Superior temporal gyrus (tissue), 1 donor: ENCODE data around the gene NIPBL.
"Not testable (repeated sequence)": the region's sequence is repeated elsewhere in the genome, so short reads cannot be mapped to it uniquely, and the experiment has no call there.

Source experiments
- DNase-seq: peaks from one replicate; pipeline ENCODE4 v3.0.0-alpha.2; 2016; ENCODE audit errors: extremely low spot score

The NIPBL gene

GRCh38 chr5:36901077-36901476 lies 24.5 kb downstream of the NIPBL start:
- not testable (repeated sequence) for DNase-seq

DNA sequence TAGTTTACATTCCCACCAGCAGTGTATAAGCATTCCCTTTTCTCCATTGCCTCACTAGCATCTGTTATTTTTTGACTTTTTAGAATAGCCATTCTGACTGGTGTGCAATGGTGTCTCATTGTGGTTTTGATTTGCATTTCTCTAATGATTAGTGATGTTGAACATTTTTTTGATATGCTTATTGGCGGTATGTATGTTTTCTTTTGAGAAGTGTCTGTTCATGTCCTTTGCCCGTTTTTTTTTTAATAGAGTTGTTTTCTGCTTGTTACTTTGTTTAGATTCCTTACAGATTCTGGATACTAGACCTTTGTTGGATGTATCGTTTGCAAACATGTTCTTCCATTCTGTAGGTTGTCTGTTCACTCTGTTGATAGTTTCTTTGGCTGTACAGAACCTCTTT lies 25.3 kb downstream of the NIPBL start:
- DNase-seq, result no peak

- no peak for DNase-seq
Measured at GRCh38 chr5:36902353-36902752, 25.8 kb downstream of the NIPBL start.

DNA sequence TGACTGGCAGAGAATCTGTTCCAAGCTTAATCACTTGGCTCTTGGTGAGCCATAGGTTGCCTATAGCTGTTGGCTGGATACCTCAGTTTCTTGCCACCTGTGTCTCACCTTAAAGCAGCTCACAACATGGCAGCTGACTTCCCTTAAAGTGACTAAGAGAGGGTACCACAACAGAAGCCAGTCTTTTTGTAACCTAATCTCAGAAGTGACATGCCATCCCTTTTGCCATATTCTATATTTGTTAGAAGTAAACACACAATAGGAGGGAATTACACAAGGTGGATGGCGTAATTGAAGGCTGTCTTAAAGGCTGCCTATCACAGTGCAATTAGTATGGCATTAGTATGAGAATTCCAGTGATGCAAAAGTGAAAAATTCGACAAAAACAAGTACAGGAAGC lies 28.1 kb downstream of the NIPBL start:
- no peak for DNase-seq

- DNase-seq, result no peak
Measured at GRCh38 chr5:36908544-36909260, 32.1 kb downstream of the NIPBL start.

- no peak for DNase-seq
Measured at GRCh38 chr5:36915653-36916052, 39.1 kb downstream of the NIPBL start.

GRCh38 chr5:36916614-36917013 lies 40.0 kb downstream of the NIPBL start:
- not testable (repeated sequence) for DNase-seq

GRCh38 chr5:36917358-36917757 lies 40.8 kb downstream of the NIPBL start:
- DNase-seq, result not testable (repeated sequence)

- no peak for DNase-seq
Measured at GRCh38 chr5:36919238-36919637, 42.7 kb downstream of the NIPBL start.

GRCh38 chr5:36919650-36920049 lies 43.1 kb downstream of the NIPBL start:
- DNase-seq, result no peak

- DNase-seq, result no peak
Measured at GRCh38 chr5:36928947-36929346, 52.4 kb downstream of the NIPBL start.

- no peak for DNase-seq
Measured at GRCh38 chr5:36929438-36929837, 52.9 kb downstream of the NIPBL start.

DNA sequence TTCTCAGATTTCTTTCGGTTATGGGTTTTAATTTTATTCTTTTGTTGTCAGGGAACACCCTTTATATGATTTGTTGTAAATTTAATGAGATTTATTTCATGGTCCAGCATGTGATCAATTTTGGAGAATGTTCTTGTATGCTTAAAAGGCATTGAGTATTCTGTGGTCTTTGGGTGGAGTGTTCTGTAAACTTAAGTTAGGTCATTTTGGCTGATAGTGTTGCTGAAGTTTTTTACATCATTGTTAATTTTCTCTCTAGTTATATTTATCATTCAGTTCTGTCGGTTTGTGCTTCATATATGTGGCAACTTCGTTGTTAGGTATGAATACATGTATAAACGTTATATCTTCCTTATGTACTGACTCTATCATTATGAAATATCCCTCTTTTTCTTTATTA lies 55.5 kb downstream of the NIPBL start:
- DNase-seq, result no peak

DNA sequence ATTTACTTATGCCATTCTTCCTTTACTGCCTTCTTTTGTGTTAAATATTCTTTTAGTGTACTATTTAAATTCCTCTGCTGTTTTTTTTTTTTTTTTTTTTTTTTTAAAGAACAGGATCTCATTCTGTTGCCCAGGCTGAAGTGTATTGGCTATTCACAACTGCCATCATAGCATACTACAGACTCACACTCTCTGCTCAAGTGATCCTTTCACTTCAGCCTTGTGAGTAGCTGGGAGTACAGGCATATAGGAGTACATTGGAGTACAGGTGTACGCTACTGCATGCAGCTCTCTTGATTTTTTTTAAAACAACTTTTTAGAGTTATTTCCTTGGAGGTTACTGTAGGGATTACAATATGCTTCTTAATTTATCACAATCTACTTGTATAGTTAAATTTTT lies 56.1 kb downstream of the NIPBL start:
- no peak for DNase-seq

DNA sequence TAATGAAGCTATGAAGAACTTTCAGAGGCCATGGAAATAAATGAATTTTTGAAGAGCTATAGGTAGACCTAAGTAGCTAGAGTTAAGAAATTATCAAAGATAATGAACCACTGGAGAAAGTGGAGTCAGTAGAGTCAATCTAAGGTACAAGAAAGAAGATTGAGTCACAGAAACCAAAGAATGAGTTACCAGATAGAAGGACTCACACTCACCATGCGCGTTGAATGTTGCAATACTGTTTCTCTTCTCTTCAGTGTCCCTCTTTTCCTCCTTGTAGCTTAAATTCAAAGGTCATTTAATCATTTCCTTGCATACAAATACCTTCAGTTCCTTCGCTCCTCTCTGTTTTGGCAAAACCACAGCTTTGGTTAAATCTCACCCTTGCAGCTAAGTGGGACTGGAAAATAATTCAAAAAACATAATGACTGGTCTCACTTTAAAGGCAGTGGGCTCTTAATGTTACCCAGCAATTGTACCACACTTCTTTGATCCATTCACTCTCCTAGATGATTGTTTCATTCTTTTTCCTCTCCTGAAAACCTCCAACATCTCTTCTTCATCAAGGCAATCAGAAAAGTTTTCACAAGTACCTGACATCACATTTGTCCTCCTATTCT lies 58.3 kb downstream of the NIPBL start:
- DNase-seq, result no peak

GRCh38 chr5:36935805-36936204 lies 59.2 kb downstream of the NIPBL start:
- DNase-seq, result no peak

DNA sequence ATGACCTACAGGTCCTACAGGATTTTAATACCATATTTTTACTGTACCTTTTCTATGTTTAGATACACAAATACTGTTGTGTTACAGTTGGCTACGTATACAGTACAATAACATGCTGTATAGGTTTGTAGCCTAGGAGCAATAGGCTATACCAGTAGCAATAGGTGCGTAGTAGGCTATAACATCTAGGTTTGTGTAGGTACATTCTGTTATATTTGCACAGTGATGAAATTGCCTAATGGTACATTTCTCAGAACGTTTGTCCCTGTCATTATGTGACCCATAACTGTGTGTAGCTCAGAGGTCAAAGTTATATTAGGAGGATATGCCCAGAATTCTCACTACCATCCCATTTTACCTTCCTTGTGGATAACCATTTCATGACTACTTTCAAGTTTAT lies 59.7 kb downstream of the NIPBL start:
- DNase-seq, result no peak

DNA sequence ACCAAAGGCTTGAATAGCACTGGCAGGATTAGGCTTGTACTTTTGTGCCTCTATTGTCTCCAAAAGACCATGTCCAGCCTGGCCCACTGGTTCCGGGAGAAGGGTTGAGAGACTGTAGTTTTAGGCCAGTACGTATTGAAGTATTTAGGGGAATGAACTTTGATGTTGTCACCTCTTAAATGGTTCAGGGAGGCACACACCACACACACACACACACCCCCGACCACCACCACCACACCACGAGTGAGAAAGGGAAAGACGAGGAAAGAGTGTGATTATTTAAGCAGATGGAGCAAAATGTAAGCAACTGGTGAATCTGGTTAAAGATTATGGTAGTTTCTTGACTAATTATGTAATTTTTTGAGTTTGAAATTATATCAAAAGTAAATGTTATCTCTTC lies 61.6 kb downstream of the NIPBL start:
- no peak for DNase-seq

DNA sequence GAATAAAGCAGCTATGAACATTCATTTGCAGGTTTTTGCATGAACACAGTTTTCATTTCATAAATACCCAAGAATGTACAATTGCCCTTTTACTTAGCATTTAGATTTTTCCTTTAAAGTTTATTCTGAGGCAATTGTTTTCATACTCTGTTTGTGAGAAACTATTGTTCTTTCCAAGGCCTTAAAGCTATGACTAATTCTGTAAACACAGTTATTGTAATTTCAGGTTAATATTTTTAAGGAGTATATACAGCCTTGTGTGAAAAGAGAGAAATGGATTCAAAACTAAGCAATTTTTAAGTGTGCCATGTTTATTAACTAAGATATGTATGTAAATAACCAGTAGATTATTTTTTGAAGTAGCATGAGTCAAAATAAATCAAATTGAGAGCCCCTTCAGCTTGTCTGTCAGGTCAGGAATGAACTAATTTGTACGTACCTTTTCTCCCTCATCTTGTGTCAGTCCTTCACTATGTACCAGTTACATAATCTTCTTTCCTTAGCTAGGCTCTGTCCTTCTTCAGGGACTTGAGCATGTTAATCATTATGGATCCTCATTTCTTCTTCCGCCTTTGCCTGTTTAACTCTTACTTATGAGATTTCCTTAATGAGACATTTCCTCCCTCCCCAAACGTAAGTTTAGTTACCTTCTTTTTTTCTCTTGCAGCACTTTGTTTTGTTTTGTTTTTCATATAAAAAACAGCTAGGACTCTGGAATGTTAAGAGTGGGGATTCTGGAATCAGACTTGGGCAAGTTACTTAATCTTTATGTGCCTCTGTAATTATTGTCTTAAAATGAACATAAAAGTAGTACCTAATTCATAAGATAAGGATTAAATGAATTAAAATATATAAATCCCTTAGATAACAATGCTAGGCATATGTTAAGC lies 63.6 kb downstream of the NIPBL start:
- no peak for DNase-seq

- DNase-seq, result no peak
Measured at GRCh38 chr5:36943584-36943983, 67.0 kb downstream of the NIPBL start.

DNA sequence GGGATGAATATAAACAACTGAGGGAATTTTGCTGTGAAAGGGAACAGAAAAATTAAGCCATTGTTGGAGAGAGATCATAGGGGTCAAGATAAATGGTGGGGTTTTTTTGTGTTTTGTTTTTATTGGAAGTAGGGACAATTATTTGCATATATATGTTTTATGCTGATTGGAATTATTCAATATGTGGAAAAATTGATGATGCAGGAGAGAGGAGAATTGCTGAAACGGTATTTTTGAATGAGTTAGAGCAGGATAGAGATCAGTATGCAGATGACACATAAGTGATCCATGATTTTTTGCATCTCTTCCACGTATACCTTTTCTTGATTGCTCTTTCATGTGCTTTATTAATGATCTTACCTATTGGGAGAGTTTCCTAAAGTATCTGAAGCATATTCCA lies 67.5 kb downstream of the NIPBL start:
- no peak for DNase-seq

DNA sequence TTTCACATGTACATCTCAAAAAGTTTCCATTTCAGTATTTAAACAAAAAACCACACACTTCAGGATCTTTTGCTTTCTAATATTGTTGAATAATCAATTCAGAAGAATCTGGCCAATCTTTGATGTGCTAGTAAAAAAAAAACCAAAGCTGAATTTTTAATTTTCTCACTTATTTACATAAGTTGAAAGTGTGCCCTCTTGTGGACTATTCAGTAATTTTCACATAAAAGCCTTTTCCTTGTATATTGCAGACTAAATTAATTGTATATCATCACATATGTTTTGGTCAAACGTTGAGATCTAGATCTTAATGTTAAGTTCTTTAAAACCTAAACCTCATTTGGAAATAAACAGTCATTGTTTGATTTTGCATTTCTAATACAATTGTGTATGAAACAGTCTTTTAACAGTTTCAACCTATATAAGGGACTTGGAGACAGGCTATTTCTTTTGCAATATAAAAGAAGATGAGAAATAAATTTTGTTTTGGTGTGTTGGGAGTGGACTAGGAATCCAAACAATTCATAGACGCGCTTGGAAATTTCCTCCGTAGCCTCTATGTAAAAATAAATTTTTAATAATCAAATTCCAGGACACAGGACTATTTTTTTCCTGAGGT lies 68.1 kb downstream of the NIPBL start:
- DNase-seq, result peak; percentile 88
